ENCODE results near the gene RNASEH1.

- TF ChIP-seq CTCF (IDR thresholded peaks at IDR 0.05; ENCODE audit: low read depth, low read length, poor library complexity, severe bottlenecking) (no peak), EZH2phosphoT487 (IDR thresholded peaks at IDR 0.05; ENCODE audit: borderline replicate concordance, low read length) (no peak)
Observed at GRCh38 chr2:3535467-3535793, 22.7 kb downstream of the RNASEH1 start.

Data from DOHH2 (cell line).